Ovary (tissue), 9 donors: ENCODE measurements around the gene C6orf141. TPM values are rescaled to one million over a fixed set of nuclear protein-coding genes. Genes with fewer than 3 reads are reported as not detected.

Experiments
- DNase-seq, 5 donors: peaks; one replicate each; pipeline ENCODE4 v3.0.0-alpha.2; 2019 to 2020
- H3K27ac ChIP-seq, 2 donors: fragments of 200-600 bp; one replicate each; pipeline versions ENCODE4 v1.5.1 to v1.8.0; 2019 to 2022
- H3K27me3 ChIP-seq: fragments of 200-600 bp; one replicate; pipeline ENCODE4 v1.8.0; 2022
- H3K36me3 ChIP-seq: fragments of 200-600 bp; sonication (generic); one replicate; pipeline ENCODE4 v1.5.1; 2019
- H3K4me1 ChIP-seq: one replicate; pipeline ENCODE4 v1.8.1; 2013; ENCODE audit warnings: mild to moderate bottlenecking, moderate library complexity; ENCODE audit not compliant: insufficient read depth
- H3K4me3 ChIP-seq: fragments of 200-600 bp; sonication (generic); one replicate; pipeline ENCODE4 v1.5.1; 2017
- H3K9me3 ChIP-seq, 2 donors: fragments of 200-600 bp in 1 of 2; sonication (generic) in 1 of 2; one replicate each; pipeline versions ENCODE4 v1.5.1 to v1.8.1; 2013 to 2019; ENCODE audit warnings: mild to moderate bottlenecking in 1 of 2, moderate library complexity in 1 of 2
- CTCF ChIP-seq, 3 donors: fragments of 450-650 bp in 2 of 3; fragments of 200-600 bp in 1 of 3; IDR thresholded peaks; one replicate each; pipeline versions ENCODE4 v1.5.1 to v1.8.0; 2016 to 2022; ENCODE audit warnings: antibody characterized with exemption in 3 of 3, mild to moderate bottlenecking in 1 of 3
- EP300 ChIP-seq: sonication (generic); formaldehyde crosslinking; IDR thresholded peaks from one replicate; pipeline ENCODE4 v1.6.1; 2017; ENCODE audit warnings: antibody characterized with exemption
- POLR2A ChIP-seq: fragments of 450-650 bp; IDR thresholded peaks from one replicate; pipeline ENCODE4 v1.6.1; 2017; ENCODE audit warnings: antibody characterized with exemption, mild to moderate bottlenecking, moderate library complexity
- WGBS, 3 donors: extraction: QIAGEN DNeasy Blood & Tissue Kit in 1 of 3; methylation state at CpG; one replicate each; pipeline versions ENCODE4 v1.1.5 to v1.1.7; 2013 to 2017; 5-methylcytosine and 5-hydroxymethylcytosine counted together
- intact Hi-C, 4 donors: fragments of 100-400 bp; cut with DNase I; formaldehyde crosslinking; loops; one replicate each; pipeline versions ENCODE4 v1.11.0 to v1.15.1; 2022 to 2023
- polyA plus RNA-seq, 2 donors: library from polyadenylated mRNA; stranded (reverse); fragments of 200-250 nt in 1 of 2; fragments of 350-450 nt in 1 of 2; fragmentation: Illumina TruSeq in 1 of 2; extraction: RNeasy Lipid Tissue Mini Kit (QIAGEN cat#74804) in 1 of 2; gene quantifications; one replicate each; pipeline ENCODE4 v1.2.3, GENCODE V29; 2013 to 2014
- total RNA-seq, 7 donors: library from RNA; depleted of rRNA in 2 of 7; stranded (reverse); fragments of >200 nt in 2 of 7; fragmentation: NEBNext Ultra II Directional in 3 of 7; extraction: Animal tissue kit (Norgen Biotek cat#: 25700) in 3 of 7; gene quantifications; one replicate each; pipeline versions ENCODE4 v1.1.0 to v1.2.4, GENCODE V29; 2016 to 2023
- donor health status: DM: no; HTN: no; CAD: no; lungs with moderate emphysema.
- donor health status: DM: no; HTN: no; CAD: no.
- donor health status: Bipolar disorder and iron deficiency.
- donor health status: DM: yes; HTN: yes; CAD: no.
- donor health status: DM: no; HTN: no; CAD: no.
- donor health status: DM: yes; HTN: yes; CAD: no.

The C6orf141 gene
- total and polyA plus RNA-seq, 9 donors, result 0.40 to 5.2 (median 1.9) TPM; not detected in 1

GRCh38 chr6:49513153-49513989 lies 37.1 kb upstream of the C6orf141 start:
- no peak for DNase-seq
- Histone ChIP-seq H3K36me3 (no peaks in the 10 kb centered on the region), H3K27me3 (no peaks in the 10 kb centered on the region), H3K27ac (no peak overlapping the region), H3K4me1 (no peaks in the 10 kb centered on the region), H3K4me3 (no peak overlapping the region), H3K9me3 (no peaks in the 10 kb centered on the region)
- intact Hi-C loops, result no loop called here
- WGBS, 3 donors, result 41 to 66% (median 46%) methylated on average over 2 of the region's 2 CpGs
- TF ChIP-seq EP300 (no peak), CTCF (IDR thresholded peaks at IDR 0.05) (no peak), POLR2A (no peak)

- Histone ChIP-seq H3K9me3 (no peaks in the 10 kb centered on the region), H3K27ac (no peak overlapping the region)
- WGBS, 3 donors, result 66 to 70% (median 66%) methylated on average over 8 of the region's 8 CpGs
These were observed 35.6 kb upstream of the C6orf141 start for GRCh38 chr6:49514571-49515484.

GRCh38 chr6:49515485-49516146 lies 34.9 kb upstream of the C6orf141 start:
- Histone ChIP-seq H3K9me3 (no peaks in the 10 kb centered on the region), H3K4me1 (no peaks in the 10 kb centered on the region), H3K4me3 (no peak overlapping the region), H3K36me3 (no peaks in the 10 kb centered on the region), H3K27me3 (no peaks in the 10 kb centered on the region), H3K27ac (no peak overlapping the region)
- TF ChIP-seq EP300 (no peak), POLR2A (no peak), CTCF (IDR thresholded peaks at IDR 0.05) (no peak)
- no peak for DNase-seq
- WGBS, 3 donors, result 60 to 65% (median 62%) methylated on average over 10 of the region's 10 CpGs
- intact Hi-C loops, result no loop called here

More at GRCh38 chr6:49514571-49515484, 35.6 kb upstream of the C6orf141 start:
- no peak for TF ChIP-seq EP300
- TF ChIP-seq POLR2A, result no peak
- TF ChIP-seq CTCF (IDR thresholded peaks at IDR 0.05), result no peak
- Histone ChIP-seq H3K36me3 (no peaks in the 10 kb centered on the region), H3K4me3 (no peak overlapping the region), H3K4me1 (no peaks in the 10 kb centered on the region), H3K27me3 (no peaks in the 10 kb centered on the region)
- no peak for DNase-seq
- intact Hi-C loops, result no loop called here

GRCh38 chr6:49516147-49516505 lies 34.3 kb upstream of the C6orf141 start:
- no peaks in the 10 kb centered on the region for H3K36me3 ChIP-seq
- no peaks in the 10 kb centered on the region for H3K27me3 ChIP-seq
- no peak overlapping the region for H3K27ac ChIP-seq
- no peaks in the 10 kb centered on the region for H3K9me3 ChIP-seq
- intact Hi-C loops, result no loop called here
- H3K4me1 ChIP-seq, result no peaks in the 10 kb centered on the region
- DNase-seq, result no peak
- WGBS, 3 donors, result 81 to 90% (median 86%) methylated on average over 4 of the region's 4 CpGs
- H3K4me3 ChIP-seq, result no peak overlapping the region
- TF ChIP-seq POLR2A, result no peak
- TF ChIP-seq EP300, result no peak
- no peak for TF ChIP-seq CTCF (IDR thresholded peaks at IDR 0.05)
